PC-9 (cell line): ENCODE measurements around the gene FIBCD1.

ENCODE experiments used
- CTCF ChIP-seq: fragments of 200-600 bp; sonication (generic); conservative IDR thresholded peaks from 2 replicates; pipeline ENCODE4 v1.6.1; 2017; ENCODE audit warnings: mixed run types, antibody characterized with exemption, mild to moderate bottlenecking, moderate library complexity
- EZH2 ChIP-seq: fragments of 200-600 bp; sonication (generic); IDR thresholded peaks from 2 replicates; pipeline ENCODE4 v1.8.0; 2017; ENCODE audit warnings: antibody characterized with exemption, low read depth

DNA sequence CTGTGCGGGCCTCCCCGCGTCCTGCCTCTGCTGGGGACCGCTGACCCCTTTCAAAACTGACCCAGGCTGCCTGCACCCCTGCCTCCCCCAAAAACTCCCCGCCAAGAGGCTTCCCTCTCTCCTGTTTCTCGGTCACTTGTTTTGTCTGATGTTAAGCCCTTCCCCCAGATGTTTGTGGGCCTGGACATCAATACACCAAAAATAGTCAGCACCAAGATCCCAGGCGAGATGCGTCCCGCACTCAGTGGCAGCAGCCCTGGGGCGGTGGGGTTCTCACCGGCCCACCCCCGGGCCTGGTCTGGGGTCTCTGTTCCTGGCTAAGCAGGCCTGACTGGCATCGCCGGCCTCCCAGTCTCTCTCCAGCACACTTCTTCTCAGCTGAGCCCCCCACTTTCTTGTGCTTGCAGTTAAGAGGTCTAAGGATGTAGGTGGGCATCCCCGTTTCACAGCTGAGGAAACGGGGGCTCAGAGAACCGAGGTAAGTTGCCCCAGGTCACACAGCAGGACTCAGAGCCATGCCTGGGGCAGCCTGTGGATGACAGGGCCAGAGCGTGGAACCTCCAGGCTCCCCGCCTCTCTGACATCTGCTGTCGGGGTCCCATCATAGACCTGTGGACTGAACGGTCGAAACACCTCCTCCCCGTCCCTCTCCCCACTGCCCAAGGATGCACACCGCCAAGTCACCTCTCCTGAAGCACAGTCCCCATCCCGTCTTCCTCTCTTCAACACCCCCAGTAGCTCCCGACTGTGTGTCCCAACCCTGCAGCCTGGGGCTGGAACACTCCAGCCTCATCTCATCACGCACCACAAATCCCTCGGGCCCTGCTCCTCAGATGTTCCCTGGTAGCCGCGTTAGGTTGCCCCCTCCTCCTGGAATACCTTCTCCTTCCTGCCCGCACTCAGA, 16.8 kb downstream of the FIBCD1 start:
- TF ChIP-seq CTCF = no peak
- TF ChIP-seq EZH2 = no peak
